Right atrium auricular region (tissue), 2 donors: ENCODE data around the gene GALNT15. TPM values are rescaled to one million over a fixed set of nuclear protein-coding genes. Genes with fewer than 3 reads are reported as not detected.

Source experiments
- DNase-seq: peaks from one replicate; pipeline ENCODE4 v3.0.0-alpha.2; 2019; ENCODE audit warnings: low spot score
- H3K27ac ChIP-seq, 2 donors: fragments of 200-600 bp; sonication (generic); 1 replicate in 1 of 2; 2 replicates in 1 of 2; pipeline ENCODE4 v1.5.1; 2016 to 2019
- H3K27me3 ChIP-seq, 2 donors: fragments of 200-600 bp; sonication (generic); one replicate each; pipeline versions ENCODE4 v1.5.1 to v1.6.0; 2017 to 2019
- H3K36me3 ChIP-seq: fragments of 200-600 bp; sonication (generic); one replicate; pipeline ENCODE4 v1.5.1; 2016
- H3K4me1 ChIP-seq, 2 donors: fragments of 200-600 bp; sonication (generic); one replicate each; pipeline versions ENCODE4 v1.5.1 to v1.6.0; 2017 to 2019
- H3K4me3 ChIP-seq, 2 donors: fragments of 200-600 bp; sonication (generic); 1 replicate in 1 of 2; 2 replicates in 1 of 2; pipeline ENCODE4 v1.5.1; 2017 to 2019; ENCODE audit warnings: mild to moderate bottlenecking in 1 of 2, moderate library complexity in 1 of 2
- H3K9me3 ChIP-seq, 2 donors: fragments of 200-600 bp; sonication (generic); one replicate each; pipeline ENCODE4 v1.5.1; 2019
- CTCF ChIP-seq, 2 donors: fragments of 200-600 bp; sonication (generic); IDR thresholded peaks; one replicate each; pipeline ENCODE4 v1.5.1; 2019; ENCODE audit warnings: antibody characterized with exemption in 2 of 2
- total RNA-seq, 2 donors: library from RNA; depleted of rRNA; stranded (reverse); fragments of >200 nt; gene quantifications; one replicate each; pipeline ENCODE4 v1.1.0, GENCODE V29; 2016

Gene GALNT15
- total RNA-seq, 2 donors from 2014 or later = 21.7 to 83.1 TPM

- H3K4me3 ChIP-seq = no peak overlapping the region
- no peak for TF ChIP-seq CTCF (IDR thresholded peaks at IDR 0.05)
- H3K27me3 ChIP-seq = no peaks in the 10 kb centered on the region
- DNase-seq = no peak
- H3K9me3 ChIP-seq = no peaks in the 10 kb centered on the region
- no peaks in the 10 kb centered on the region for H3K36me3 ChIP-seq
- H3K27ac ChIP-seq = no peak overlapping the region
- peaks cover 0 to 17% of the 10 kb centered on the region in 2 donors for H3K4me1 ChIP-seq
These were observed 79.1 kb downstream of the GALNT15 start for GRCh38 chr3:16253601-16254000.

- no peak for DNase-seq
- no peak overlapping the region for H3K27ac ChIP-seq
- peaks cover 0 to 17% of the 10 kb centered on the region in 2 donors for H3K4me1 ChIP-seq
- no peak overlapping the region for H3K4me3 ChIP-seq
- no peak for TF ChIP-seq CTCF (IDR thresholded peaks at IDR 0.05)
- H3K36me3 ChIP-seq = peaks cover 10% of the 10 kb centered on the region
- H3K27me3 ChIP-seq = no peaks in the 10 kb centered on the region
- no peaks in the 10 kb centered on the region for H3K9me3 ChIP-seq
These were observed 80.4 kb downstream of the GALNT15 start for GRCh38 chr3:16254916-16255315.

- Histone ChIP-seq H3K27me3 (no peaks in the 10 kb centered on the region), H3K4me1 (peaks cover 0 to 17% of the 10 kb centered on the region in 2 donors), H3K27ac (no peak overlapping the region), H3K9me3 (no peaks in the 10 kb centered on the region), H3K4me3 (no peak overlapping the region), H3K36me3 (peaks cover 11% of the 10 kb centered on the region)
- TF ChIP-seq CTCF (IDR thresholded peaks at IDR 0.05) = no peak
- no peak for DNase-seq
These were observed 80.8 kb downstream of the GALNT15 start for GRCh38 chr3:16255326-16255725.

- no peak overlapping the region for H3K27ac ChIP-seq
- no peak for TF ChIP-seq CTCF (IDR thresholded peaks at IDR 0.05)
- no peak for DNase-seq
- no peak overlapping the region for H3K4me3 ChIP-seq
- H3K9me3 ChIP-seq = no peaks in the 10 kb centered on the region
- H3K27me3 ChIP-seq = no peaks in the 10 kb centered on the region
- H3K4me1 ChIP-seq = peaks cover 0 to 17% of the 10 kb centered on the region in 2 donors
- peaks cover 15% of the 10 kb centered on the region for H3K36me3 ChIP-seq
These were observed 81.2 kb downstream of the GALNT15 start for GRCh38 chr3:16255726-16256125.

- no peak for TF ChIP-seq CTCF (IDR thresholded peaks at IDR 0.05)
- peaks cover 0 to 11% of the 10 kb centered on the region in 2 donors for H3K4me1 ChIP-seq
These were observed 82.8 kb downstream of the GALNT15 start for GRCh38 chr3:16257309-16257708.

GRCh38 chr3:16258177-16258576 is 83.7 kb downstream of the GALNT15 start:
- Histone ChIP-seq H3K9me3 (no peaks in the 10 kb centered on the region), H3K36me3 (peaks cover 15% of the 10 kb centered on the region), H3K4me1 (peaks cover 0 to 9% of the 10 kb centered on the region in 2 donors), H3K27ac (no peak overlapping the region), H3K27me3 (no peaks in the 10 kb centered on the region), H3K4me3 (no peak overlapping the region)
- TF ChIP-seq CTCF (IDR thresholded peaks at IDR 0.05) = no peak
- DNase-seq = no peak

More at GRCh38 chr3:16257309-16257708, 82.8 kb downstream of the GALNT15 start:
- Histone ChIP-seq H3K27ac (no peak overlapping the region), H3K4me3 (no peak overlapping the region), H3K36me3 (peaks cover 15% of the 10 kb centered on the region), H3K27me3 (no peaks in the 10 kb centered on the region), H3K9me3 (no peaks in the 10 kb centered on the region)
- DNase-seq = no peak
